H9 (cell line): Measurements from ENCODE around the gene KIF24. TPM values are rescaled to one million over a fixed set of nuclear protein-coding genes. Genes with fewer than 3 reads are reported as not detected.
A peak's percentile ranks its signal among the peaks of the same experiment; 100 is the strongest.

Experiments used
- DNase-seq: peaks from one replicate; pipeline ENCODE4 v3.0.0-alpha.2; 2017
- H2AFZ ChIP-seq: one replicate; pipeline ENCODE4 v1.6.1; 2013; ENCODE audit warnings: mild to moderate bottlenecking, low read length, control low read depth, moderate library complexity
- H2AK5ac ChIP-seq: 2 replicates; pipeline ENCODE4 v1.6.1; 2013; ENCODE audit warnings: low read length, control low read depth, mixed read lengths; ENCODE audit not compliant: insufficient read length
- H2BK120ac ChIP-seq: one replicate; pipeline ENCODE4 v1.6.1; 2013; ENCODE audit warnings: low read depth, mild to moderate bottlenecking, low read length, control low read depth, inconsistent platforms; ENCODE audit not compliant: poor library complexity, severe bottlenecking
- H2BK12ac ChIP-seq: 2 replicates; pipeline ENCODE4 v1.6.1; 2013; ENCODE audit warnings: low read length, control low read depth, mixed read lengths, low read depth; ENCODE audit not compliant: insufficient read length
- H2BK15ac ChIP-seq: 2 replicates; pipeline ENCODE4 v1.6.1; 2013; ENCODE audit warnings: low read depth, low read length, control low read depth
- H2BK20ac ChIP-seq: one replicate; pipeline ENCODE4 v1.6.1; 2013; ENCODE audit warnings: low read depth, mild to moderate bottlenecking, low read length, control low read depth, inconsistent platforms; ENCODE audit not compliant: poor library complexity, severe bottlenecking
- H2BK5ac ChIP-seq: 2 replicates; pipeline ENCODE4 v1.6.1; 2013; ENCODE audit warnings: low read length, control low read depth, mixed read lengths; ENCODE audit not compliant: insufficient read length
- H3K14ac ChIP-seq: 2 replicates; pipeline ENCODE4 v1.6.1; 2013; ENCODE audit warnings: low read length, control low read depth; ENCODE audit not compliant: insufficient read depth
- H3K18ac ChIP-seq: 2 replicates; pipeline ENCODE4 v1.6.1; 2013; ENCODE audit warnings: low read depth, mild to moderate bottlenecking, mixed read lengths, low read length, control low read depth; ENCODE audit not compliant: insufficient read length
- H3K23ac ChIP-seq: 2 replicates; pipeline ENCODE4 v1.6.1; 2013; ENCODE audit warnings: low read length, control low read depth, mixed read lengths, low read depth; ENCODE audit not compliant: insufficient read length
- H3K23me2 ChIP-seq: 2 replicates; pipeline ENCODE4 v1.6.1; 2013; ENCODE audit warnings: low read depth, mild to moderate bottlenecking, mixed read lengths, low read length, control low read depth; ENCODE audit not compliant: insufficient read length, poor library complexity, severe bottlenecking
- H3K27ac ChIP-seq: 2 replicates; pipeline ENCODE4 v1.5.1; 2013; ENCODE audit warnings: low read length, control low read depth, mixed read lengths, low read depth; ENCODE audit not compliant: insufficient read length
- H3K27me3 ChIP-seq: 2 replicates; pipeline ENCODE4 v1.6.1; 2013; ENCODE audit warnings: low read length, control low read depth, inconsistent platforms; ENCODE audit not compliant: insufficient read depth
- H3K4ac ChIP-seq: 2 replicates; pipeline ENCODE4 v1.6.1; 2013; ENCODE audit warnings: low read depth, mild to moderate bottlenecking, control low read depth, inconsistent platforms, low read length, moderate library complexity
- H3K4me1 ChIP-seq: 2 replicates; pipeline ENCODE4 v1.6.1; 2013; ENCODE audit warnings: low read length, control low read depth, inconsistent platforms; ENCODE audit not compliant: insufficient read depth
- H3K4me2 ChIP-seq: 2 replicates; pipeline ENCODE4 v1.6.1; 2013; ENCODE audit warnings: low read length, control low read depth, mixed read lengths; ENCODE audit not compliant: insufficient read length, insufficient read depth
- H3K56ac ChIP-seq: 2 replicates; pipeline ENCODE4 v1.6.1; 2013; ENCODE audit warnings: low read depth, mild to moderate bottlenecking, mixed read lengths, low read length, control low read depth; ENCODE audit not compliant: insufficient read length
- H3K79me1 ChIP-seq: 2 replicates; pipeline ENCODE4 v1.6.1; 2013; ENCODE audit warnings: low read depth, mild to moderate bottlenecking, moderate library complexity, low read length, control low read depth, inconsistent platforms; ENCODE audit not compliant: insufficient read depth, poor library complexity, severe bottlenecking
- H3K79me2 ChIP-seq: 2 replicates; pipeline ENCODE4 v1.6.1; 2013; ENCODE audit warnings: low read length, control low read depth, inconsistent platforms; ENCODE audit not compliant: insufficient read depth
- H3K9ac ChIP-seq: 2 replicates; pipeline ENCODE4 v1.6.1; 2013; ENCODE audit warnings: low read length, control low read depth, mixed read lengths; ENCODE audit not compliant: insufficient read length; ENCODE audit errors: extremely low read depth
- H3K9me3 ChIP-seq: one replicate; pipeline ENCODE4 v1.6.1; 2013; ENCODE audit warnings: low read depth, low read length, inconsistent platforms; ENCODE audit not compliant: control insufficient read depth
- H3T11ph ChIP-seq: one replicate; pipeline ENCODE4 v1.6.1; 2013; ENCODE audit warnings: mild to moderate bottlenecking, low read length, control low read depth, inconsistent platforms
- H4K20me1 ChIP-seq: one replicate; pipeline ENCODE4 v1.6.1; 2013; ENCODE audit not compliant: control insufficient read depth, insufficient read length, insufficient read depth
- H4K5ac ChIP-seq: 2 replicates; pipeline ENCODE4 v1.6.1; 2013; ENCODE audit warnings: low read depth, mild to moderate bottlenecking, mixed read lengths, low read length, control low read depth; ENCODE audit not compliant: insufficient read length
- H4K8ac ChIP-seq: replicated peaks from 2 replicates; pipeline ENCODE4 v1.6.1; 2013; ENCODE audit warnings: low read length, control low read depth, mixed read lengths, low read depth; ENCODE audit not compliant: insufficient read length
- H4K91ac ChIP-seq: 2 replicates; pipeline ENCODE4 v1.6.1; 2013; ENCODE audit warnings: low read depth, mild to moderate bottlenecking, moderate library complexity, mixed read lengths, low read length, control low read depth; ENCODE audit not compliant: insufficient read length
- H3K27ac Mint-ChIP-seq, 3 experiments: 2 replicates in 2 of 3; 3 replicates in 1 of 3; pipeline ENCODE4 v1.8.0; 2020 to 2021; ENCODE audit warnings: mixed read lengths in 3 of 3, mild to moderate bottlenecking in 1 of 3, moderate library complexity in 1 of 3
- H3K27me3 Mint-ChIP-seq: 2 replicates; pipeline ENCODE4 v1.8.0; 2021; ENCODE audit warnings: low read depth, mild to moderate bottlenecking, moderate library complexity, mixed read lengths
- H3K36me3 Mint-ChIP-seq, 3 experiments: 2 replicates in 2 of 3; 3 replicates in 1 of 3; pipeline ENCODE4 v1.8.0; 2020 to 2021; ENCODE audit warnings: low read depth in 3 of 3, mixed read lengths in 3 of 3; ENCODE audit not compliant: insufficient read depth in 1 of 3
- H3K4me1 Mint-ChIP-seq, 2 experiments: 2 replicates each; pipeline ENCODE4 v1.8.0; 2020; ENCODE audit warnings: mixed read lengths in 2 of 2
- H3K4me3 Mint-ChIP-seq, 2 experiments: 2 replicates in 1 of 2; 3 replicates in 1 of 2; pipeline ENCODE4 v1.8.0; 2020 to 2021; ENCODE audit warnings: mild to moderate bottlenecking in 2 of 2, mixed read lengths in 2 of 2, moderate library complexity in 1 of 2
- H3K9me3 Mint-ChIP-seq, 2 experiments: 2 replicates in 1 of 2; 3 replicates in 1 of 2; pipeline ENCODE4 v1.8.0; 2020; ENCODE audit warnings: mild to moderate bottlenecking in 2 of 2, mixed read lengths in 2 of 2, moderate library complexity in 1 of 2
- WGBS: extraction: QIAGEN DNeasy Blood & Tissue Kit; methylation state at CpG from one replicate; pipeline ENCODE4 v1.1.7; 2013; ENCODE audit warnings: missing lambda C conversion rate, low lambda C conversion rate, mixed read lengths; ENCODE audit not compliant: insufficient read length; ENCODE audit errors: extremely low coverage; 5-methylcytosine and 5-hydroxymethylcytosine counted together
- total RNA-seq: library from RNA; stranded (reverse); gene quantifications from 2 replicates; pipeline ENCODE4 v1.2.1, GENCODE V29; 2021
- TF ChIP-seq, protein P1 (sequence below): fragments of 200-600 bp; sonication (generic); conservative IDR thresholded peaks from 3 replicates; pipeline ENCODE4 v1.8.0; 2021; ENCODE audit warnings: antibody characterized with exemption, mild to moderate bottlenecking

Gene KIF24
- total RNA-seq, 1 experiment from 2014 or later, result 4.0 TPM

DNA sequence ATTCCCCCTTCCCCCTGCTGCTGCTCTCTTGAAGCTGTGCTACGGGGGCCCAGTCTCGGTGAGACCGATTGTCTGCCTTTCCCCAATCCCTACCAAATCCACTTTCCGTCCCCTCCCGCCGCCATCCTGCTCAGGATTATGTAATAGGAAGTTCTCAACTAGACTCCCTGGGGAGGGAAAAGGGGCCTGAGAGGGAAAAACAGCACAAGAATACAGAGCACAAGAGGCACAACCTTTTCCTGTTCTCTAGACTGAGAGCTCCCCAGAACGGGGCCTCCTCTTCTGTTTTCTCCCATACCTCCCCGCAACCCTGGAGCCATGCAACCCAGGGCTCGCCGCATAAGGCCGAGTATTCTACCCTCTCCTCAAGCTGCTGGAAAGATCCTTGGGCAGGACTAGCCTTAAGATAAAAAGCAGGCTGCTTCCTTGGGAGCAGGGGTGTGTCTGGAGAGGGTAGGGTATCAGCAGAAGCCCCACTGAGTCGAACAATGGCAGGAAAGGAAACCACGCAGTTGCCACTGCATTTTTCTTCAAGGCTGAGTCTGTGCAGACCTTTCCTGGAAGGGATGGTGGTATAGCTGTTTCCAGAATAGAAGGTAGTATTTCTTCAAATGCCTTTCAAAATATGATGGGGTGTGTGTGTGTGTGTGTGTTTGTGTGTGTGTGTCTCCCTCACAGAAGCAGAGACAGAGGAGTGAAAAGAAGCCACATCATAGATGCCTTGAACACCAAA lies 34.7 kb upstream of the KIF24 start:
- H3K18ac ChIP-seq, result no peak overlapping the region
- no peak overlapping the region for H3K4ac ChIP-seq
- no CpG with 5 or more reads among the region's 13 CpGs for WGBS
- H4K91ac ChIP-seq, result no peak overlapping the region
- peaks cover 24% of the 10 kb centered on the region for H3K4me1 ChIP-seq
- H2BK20ac ChIP-seq, result no peak overlapping the region
- Mint-ChIP-seq H3K27ac (peak overlapping the region; percentile 84 to 95 (median 89); a peak in 5 of 7 replicates), H3K4me1 (peaks cover 25 to 26% of the 10 kb centered on the region in 2 experiments), H3K4me3 (peak overlapping the region; percentile 47 to 61), H3K36me3 (peaks cover 16 to 20% (median 17%) of the 10 kb centered on the region in 3 experiments; a peak in 6 of 7 replicates), H3K27me3 (peaks cover 14% of the 10 kb centered on the region), H3K9me3 (peaks cover 7 to 20% of the 10 kb centered on the region in 2 experiments; a peak in 4 of 5 replicates)
- H3K9me3 ChIP-seq, result no peaks in the 10 kb centered on the region
- H3K23me2 ChIP-seq, result no peaks in the 10 kb centered on the region
- H2BK12ac ChIP-seq, result no peak overlapping the region
- no peak overlapping the region for H2AK5ac ChIP-seq
- H4K20me1 ChIP-seq, result no peaks in the 10 kb centered on the region
- no peak overlapping the region for H4K8ac ChIP-seq
- H2BK120ac ChIP-seq, result no peak overlapping the region
- no peak overlapping the region for H4K5ac ChIP-seq
- no peak overlapping the region for H3K27ac ChIP-seq
- peak overlapping the region; percentile 59 for H2AFZ ChIP-seq
- H3K23ac ChIP-seq, result no peak overlapping the region
- H3T11ph ChIP-seq, result no peak overlapping the region
- no peak overlapping the region for H2BK5ac ChIP-seq
- TF ChIP-seq, protein P1, sequence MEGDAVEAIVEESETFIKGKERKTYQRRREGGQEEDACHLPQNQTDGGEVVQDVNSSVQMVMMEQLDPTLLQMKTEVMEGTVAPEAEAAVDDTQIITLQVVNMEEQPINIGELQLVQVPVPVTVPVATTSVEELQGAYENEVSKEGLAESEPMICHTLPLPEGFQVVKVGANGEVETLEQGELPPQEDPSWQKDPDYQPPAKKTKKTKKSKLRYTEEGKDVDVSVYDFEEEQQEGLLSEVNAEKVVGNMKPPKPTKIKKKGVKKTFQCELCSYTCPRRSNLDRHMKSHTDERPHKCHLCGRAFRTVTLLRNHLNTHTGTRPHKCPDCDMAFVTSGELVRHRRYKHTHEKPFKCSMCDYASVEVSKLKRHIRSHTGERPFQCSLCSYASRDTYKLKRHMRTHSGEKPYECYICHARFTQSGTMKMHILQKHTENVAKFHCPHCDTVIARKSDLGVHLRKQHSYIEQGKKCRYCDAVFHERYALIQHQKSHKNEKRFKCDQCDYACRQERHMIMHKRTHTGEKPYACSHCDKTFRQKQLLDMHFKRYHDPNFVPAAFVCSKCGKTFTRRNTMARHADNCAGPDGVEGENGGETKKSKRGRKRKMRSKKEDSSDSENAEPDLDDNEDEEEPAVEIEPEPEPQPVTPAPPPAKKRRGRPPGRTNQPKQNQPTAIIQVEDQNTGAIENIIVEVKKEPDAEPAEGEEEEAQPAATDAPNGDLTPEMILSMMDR, result no peak
- H3K4me2 ChIP-seq, result peak overlapping the region; percentile 43
- H3K9ac ChIP-seq, result peak overlapping the region; percentile 2
- no peak overlapping the region for H2BK15ac ChIP-seq
- H3K79me2 ChIP-seq, result no peaks in the 10 kb centered on the region
- H3K14ac ChIP-seq, result peak overlapping the region; percentile 41; the same call in 1 of the 2 replicates
- no peaks in the 10 kb centered on the region for H3K79me1 ChIP-seq
- DNase-seq, result peak; percentile 57
- no peaks in the 10 kb centered on the region for H3K27me3 ChIP-seq
- H3K56ac ChIP-seq, result no peak overlapping the region
